HEK293 (cell line): ENCODE data around the gene CBX1.

Source experiments
- GLI2 ChIP-seq: fragments of 450-650 bp; formaldehyde crosslinking; IDR thresholded peaks from 2 replicates; pipeline ENCODE4; 2017; ENCODE audit warnings: missing biosample characterization, missing genetic modification characterization, low read depth, borderline replicate concordance
- GLI4 ChIP-seq: fragments of 450-650 bp; formaldehyde crosslinking; IDR thresholded peaks from 2 replicates; pipeline ENCODE4 v1.5.1; 2016; ENCODE audit warnings: missing biosample characterization, missing genetic modification characterization
- GLIS1 ChIP-seq: fragments of 450-650 bp; formaldehyde crosslinking; IDR thresholded peaks from 2 replicates; pipeline ENCODE4 v1.5.1; 2016; ENCODE audit warnings: missing biosample characterization, missing genetic modification characterization
- HOXA7 ChIP-seq: sonication (generic); formaldehyde crosslinking; IDR thresholded peaks from 2 replicates; pipeline ENCODE4 v1.8.1; 2022; ENCODE audit warnings: missing genetic modification reagents, borderline replicate concordance
- KLF17 ChIP-seq: fragments of 450-650 bp; formaldehyde crosslinking; IDR thresholded peaks from 2 replicates; pipeline ENCODE4 v1.5.1; 2016; ENCODE audit warnings: missing biosample characterization, missing genetic modification characterization
- MEIS1 ChIP-seq: sonication (generic); formaldehyde crosslinking; IDR thresholded peaks from 2 replicates; pipeline ENCODE4 v1.8.1; 2022; ENCODE audit warnings: missing genetic modification reagents, mild to moderate bottlenecking, borderline replicate concordance
- PRDM4 ChIP-seq: fragments of 450-650 bp; formaldehyde crosslinking; IDR thresholded peaks from 2 replicates; pipeline ENCODE4 v1.5.1; 2017; ENCODE audit warnings: missing biosample characterization, missing genetic modification characterization
- RBAK ChIP-seq: fragments of 450-650 bp; formaldehyde crosslinking; IDR thresholded peaks from 2 replicates; pipeline ENCODE4 v1.5.1; 2016; ENCODE audit warnings: missing biosample characterization, missing genetic modification characterization
- SALL2 ChIP-seq: fragments of 450-650 bp; formaldehyde crosslinking; IDR thresholded peaks from 2 replicates; pipeline ENCODE4 v1.5.0; 2017; ENCODE audit warnings: missing biosample characterization, mild to moderate bottlenecking, missing genetic modification characterization, borderline replicate concordance
- SETDB1 ChIP-seq: IDR thresholded peaks from one replicate; pipeline ENCODE4 v1.6.1; 2017; ENCODE audit warnings: mild to moderate bottlenecking, low read length, moderate library complexity, mixed read lengths; ENCODE audit not compliant: insufficient read length
- SP2 ChIP-seq: fragments of 450-650 bp; formaldehyde crosslinking; IDR thresholded peaks from 2 replicates; pipeline ENCODE4 v1.5.1; 2016; ENCODE audit warnings: missing biosample characterization, missing genetic modification characterization
- SP3 ChIP-seq: fragments of 450-650 bp; formaldehyde crosslinking; IDR thresholded peaks from 2 replicates; pipeline ENCODE4 v1.5.1; 2016; ENCODE audit warnings: missing biosample characterization, missing genetic modification characterization
- SP7 ChIP-seq: fragments of 450-650 bp; formaldehyde crosslinking; IDR thresholded peaks from 2 replicates; pipeline ENCODE4 v1.5.1; 2016; ENCODE audit warnings: missing biosample characterization, missing genetic modification characterization
- TRIM28 ChIP-seq: IDR thresholded peaks from 2 replicates; pipeline ENCODE4 v1.6.1; 2011; ENCODE audit warnings: low read length, control low read depth, borderline replicate concordance
- YY2 ChIP-seq: fragments of 450-650 bp; formaldehyde crosslinking; IDR thresholded peaks from 2 replicates; pipeline ENCODE4 v1.5.1; 2016; ENCODE audit warnings: missing biosample characterization, missing genetic modification characterization
- ZBTB26 ChIP-seq: fragments of 450-650 bp; formaldehyde crosslinking; optimal IDR thresholded peaks from 2 replicates; pipeline ENCODE3; 2016; ENCODE audit warnings: missing biosample characterization, mild to moderate bottlenecking, missing genetic modification characterization
- ZFP41 ChIP-seq: fragments of 450-650 bp; formaldehyde crosslinking; IDR thresholded peaks from 2 replicates; pipeline ENCODE4 v1.5.1; 2016; ENCODE audit warnings: missing biosample characterization, missing genetic modification characterization, borderline replicate concordance
- ZIC2 ChIP-seq: fragments of 450-650 bp; formaldehyde crosslinking; IDR thresholded peaks from 2 replicates; pipeline ENCODE4 v1.5.1; 2016; ENCODE audit warnings: missing biosample characterization, missing genetic modification characterization
- ZNF114 ChIP-seq: fragments of 450-650 bp; formaldehyde crosslinking; IDR thresholded peaks from 2 replicates; pipeline ENCODE4 v1.5.0; 2017; ENCODE audit warnings: missing biosample characterization, missing genetic modification characterization
- ZNF133 ChIP-seq: fragments of 450-650 bp; formaldehyde crosslinking; IDR thresholded peaks from 2 replicates; pipeline ENCODE4 v1.5.1; 2016; ENCODE audit warnings: missing biosample characterization, missing genetic modification characterization
- ZNF214 ChIP-seq: fragments of 450-650 bp; formaldehyde crosslinking; IDR thresholded peaks from 2 replicates; pipeline ENCODE4 v1.5.1; 2017; ENCODE audit warnings: missing biosample characterization, mild to moderate bottlenecking, missing genetic modification characterization, borderline replicate concordance
- ZNF24 ChIP-seq: fragments of 450-650 bp; formaldehyde crosslinking; IDR thresholded peaks from 2 replicates; pipeline ENCODE4 v1.5.1; 2016; ENCODE audit warnings: missing biosample characterization, missing genetic modification characterization
- ZNF302 ChIP-seq: fragments of 450-650 bp; formaldehyde crosslinking; IDR thresholded peaks from 2 replicates; pipeline ENCODE4 v1.5.1; 2016; ENCODE audit warnings: missing biosample characterization, missing genetic modification characterization, low read depth
- ZNF335 ChIP-seq: fragments of 450-650 bp; formaldehyde crosslinking; conservative IDR thresholded peaks from 2 replicates; pipeline ENCODE4 v1.5.1; 2016; ENCODE audit warnings: missing biosample characterization, missing genetic modification characterization
- ZNF354C ChIP-seq: fragments of 450-650 bp; formaldehyde crosslinking; IDR thresholded peaks from 2 replicates; pipeline ENCODE4 v1.5.1; 2016; ENCODE audit warnings: missing biosample characterization, missing genetic modification characterization, low read depth, borderline replicate concordance
- ZNF510 ChIP-seq: fragments of 450-650 bp; formaldehyde crosslinking; IDR thresholded peaks from 2 replicates; pipeline ENCODE4 v1.5.1; 2018; ENCODE audit warnings: mild to moderate bottlenecking, missing genetic modification characterization, missing biosample characterization; ENCODE audit not compliant: insufficient replicate concordance
- ZNF549 ChIP-seq: fragments of 450-650 bp; IDR thresholded peaks from 2 replicates; pipeline ENCODE4 v1.5.1; 2018; ENCODE audit warnings: missing biosample characterization, missing genetic modification characterization, mild to moderate bottlenecking, inconsistent platforms, moderate library complexity
- ZNF558 ChIP-seq: fragments of 450-650 bp; formaldehyde crosslinking; IDR thresholded peaks from 2 replicates; pipeline ENCODE4 v1.5.1; 2016; ENCODE audit warnings: missing biosample characterization, missing genetic modification characterization
- ZNF560 ChIP-seq: fragments of 450-650 bp; formaldehyde crosslinking; IDR thresholded peaks from 2 replicates; pipeline ENCODE4 v1.5.1; 2017; ENCODE audit warnings: missing biosample characterization, missing genetic modification characterization, borderline replicate concordance
- ZNF571 ChIP-seq: fragments of 450-650 bp; formaldehyde crosslinking; IDR thresholded peaks from 2 replicates; pipeline ENCODE4 v1.5.0; 2017; ENCODE audit warnings: missing biosample characterization, missing genetic modification characterization
- ZNF580 ChIP-seq: fragments of 450-650 bp; formaldehyde crosslinking; IDR thresholded peaks from 2 replicates; pipeline ENCODE4 v1.5.1; 2016; ENCODE audit warnings: missing biosample characterization, missing genetic modification characterization
- ZNF596 ChIP-seq: fragments of 450-650 bp; IDR thresholded peaks from 2 replicates; pipeline ENCODE4 v1.5.0; 2018; ENCODE audit warnings: missing biosample characterization, mild to moderate bottlenecking, missing genetic modification characterization, moderate library complexity
- ZNF621 ChIP-seq: fragments of 450-650 bp; formaldehyde crosslinking; IDR thresholded peaks from 2 replicates; pipeline ENCODE4 v1.5.1; 2017; ENCODE audit warnings: missing biosample characterization, missing genetic modification characterization
- ZNF654 ChIP-seq: fragments of 450-650 bp; formaldehyde crosslinking; IDR thresholded peaks from 2 replicates; pipeline ENCODE4 v1.5.1; 2016; ENCODE audit warnings: low read depth, missing biosample characterization, missing genetic modification characterization
- ZNF670 ChIP-seq: fragments of 450-650 bp; formaldehyde crosslinking; IDR thresholded peaks from 2 replicates; pipeline ENCODE4 v1.5.1; 2016; ENCODE audit warnings: missing biosample characterization, missing genetic modification characterization, low read depth
- ZNF707 ChIP-seq: fragments of 450-650 bp; formaldehyde crosslinking; IDR thresholded peaks from 2 replicates; pipeline ENCODE4 v1.5.1; 2016; ENCODE audit warnings: missing biosample characterization, missing genetic modification characterization
- ZNF76 ChIP-seq: fragments of 450-650 bp; formaldehyde crosslinking; IDR thresholded peaks from 2 replicates; pipeline ENCODE4; 2016; ENCODE audit warnings: low read depth, missing biosample characterization, missing genetic modification characterization, borderline replicate concordance
- ZXDB ChIP-seq: fragments of 450-650 bp; formaldehyde crosslinking; IDR thresholded peaks from 2 replicates; pipeline ENCODE4 v1.5.1; 2016; ENCODE audit warnings: missing biosample characterization, missing genetic modification characterization

The CBX1 gene

DNA sequence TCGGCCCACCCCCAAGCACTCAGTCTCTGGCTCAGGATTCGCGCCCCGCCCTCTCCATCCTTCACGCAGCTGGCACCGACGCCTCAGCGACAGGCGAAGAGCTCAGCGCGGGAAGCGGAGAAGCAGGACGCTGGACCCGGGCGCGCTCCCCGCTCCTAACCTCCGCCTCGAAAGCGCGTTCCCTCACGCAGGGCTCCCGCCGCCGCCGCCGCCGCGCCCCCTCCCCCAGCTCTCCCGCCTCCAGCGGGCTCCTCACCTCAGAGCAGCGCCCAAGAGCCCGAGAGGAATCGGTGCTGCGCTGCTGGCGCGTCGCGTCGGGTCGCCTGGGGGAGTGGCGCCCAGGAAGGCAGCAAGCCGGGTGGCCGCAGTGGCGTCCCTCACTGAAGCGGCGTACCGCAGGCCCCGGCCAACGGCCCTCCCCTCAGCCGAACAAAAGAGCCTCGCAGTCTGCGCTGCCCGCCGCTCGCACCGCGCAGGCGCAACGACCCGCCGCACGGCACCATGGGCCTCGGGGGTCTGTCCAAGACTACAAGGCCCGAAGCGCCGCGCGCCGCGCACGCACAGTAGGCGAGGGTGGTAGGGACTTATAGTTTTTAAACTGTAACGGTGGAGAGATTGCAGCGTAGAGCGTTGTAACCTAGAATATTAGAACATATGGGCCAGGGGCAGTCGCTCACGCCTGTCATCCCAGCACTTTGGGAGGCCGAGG, at the start of gene CBX1 (continued):
- TF ChIP-seq ZIC2 (tag by site-specific recombination) (peak; percentile 50; the same call in 1 of the 2 replicates), ZNF560 (tag by site-specific recombination) (no peak), ZBTB26 (peak; percentile 99), ZNF571 (tag by site-specific recombination) (no peak), HOXA7 (no peak), GLI4 (tag by site-specific recombination) (no peak), ZNF354C (tag by site-specific recombination) (no peak), PRDM4 (tag by site-specific recombination) (no peak; the same call in 1 of the 2 replicates), ZNF549 (tag by site-specific recombination) (no peak), ZNF114 (tag by site-specific recombination) (no peak), SP7 (peak; percentile 72), ZXDB (tag by site-specific recombination) (peak; percentile 54; the same call in 1 of the 2 replicates), GLIS1 (tag by site-specific recombination) (peak; percentile 43; the same call in 1 of the 2 replicates), ZNF654 (tag by site-specific recombination) (no peak), SP3 (peak; percentile 32), TRIM28 (peak; percentile 94; the same call in 1 of the 2 replicates), ZNF707 (tag by site-specific recombination) (no peak), ZNF580 (tag by site-specific recombination) (peak; percentile 29; the same call in 1 of the 2 replicates), ZNF214 (no peak), ZNF621 (tag by site-specific recombination) (no peak), YY2 (tag by site-specific recombination) (no peak), GLI2 (tag by site-specific recombination) (no peak), SP2 (tag by site-specific recombination) (peak; percentile 82), SETDB1 (no peak), ZFP41 (tag by site-specific recombination) (no peak), ZNF510 (tag by site-specific recombination) (no peak), MEIS1 (no peak), KLF17 (tag by site-specific recombination) (peak; percentile 55), ZNF596 (tag by site-specific recombination) (no peak), ZNF24 (tag by site-specific recombination) (no peak; the same call in 1 of the 2 replicates), ZNF133 (0 out of 2 replicates have a peak, but pooled peaks have one; percentile 23), ZNF76 (peak; percentile 98), ZNF670 (tag by site-specific recombination) (no peak), RBAK (tag by site-specific recombination) (no peak), ZNF335 (peak; percentile 78), SALL2 (no peak), ZNF302 (no peak), ZNF558 (tag by site-specific recombination) (no peak)
